ENCODE data around the gene CAMSAP3.

DNA sequence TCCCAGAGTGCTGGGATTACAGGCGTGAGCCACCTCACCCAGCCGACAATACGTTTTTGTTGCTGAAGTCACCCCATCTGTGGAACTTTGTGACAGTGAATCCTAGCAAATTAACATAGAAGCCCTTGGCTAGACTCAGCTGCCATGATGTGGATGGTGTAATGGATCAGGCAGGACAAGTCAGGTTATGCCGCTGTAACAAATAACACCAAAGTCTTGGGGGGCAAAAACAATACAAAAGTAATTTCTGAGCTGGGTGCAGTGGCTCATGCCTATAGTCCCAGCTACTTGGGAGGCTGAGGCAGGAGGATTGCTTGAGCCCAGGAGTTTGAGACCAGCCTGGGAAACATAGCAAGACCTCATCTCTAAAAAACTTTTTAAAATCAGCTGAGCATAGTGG, 30.8 kb upstream of the CAMSAP3 start:
- no peak for TF ChIP-seq EZH2 (IDR thresholded peaks at IDR 0.05; ENCODE audit: borderline replicate concordance, insufficient read depth, low read depth, low read length, poor library complexity, severe bottlenecking)
- TF ChIP-seq, protein P1, sequence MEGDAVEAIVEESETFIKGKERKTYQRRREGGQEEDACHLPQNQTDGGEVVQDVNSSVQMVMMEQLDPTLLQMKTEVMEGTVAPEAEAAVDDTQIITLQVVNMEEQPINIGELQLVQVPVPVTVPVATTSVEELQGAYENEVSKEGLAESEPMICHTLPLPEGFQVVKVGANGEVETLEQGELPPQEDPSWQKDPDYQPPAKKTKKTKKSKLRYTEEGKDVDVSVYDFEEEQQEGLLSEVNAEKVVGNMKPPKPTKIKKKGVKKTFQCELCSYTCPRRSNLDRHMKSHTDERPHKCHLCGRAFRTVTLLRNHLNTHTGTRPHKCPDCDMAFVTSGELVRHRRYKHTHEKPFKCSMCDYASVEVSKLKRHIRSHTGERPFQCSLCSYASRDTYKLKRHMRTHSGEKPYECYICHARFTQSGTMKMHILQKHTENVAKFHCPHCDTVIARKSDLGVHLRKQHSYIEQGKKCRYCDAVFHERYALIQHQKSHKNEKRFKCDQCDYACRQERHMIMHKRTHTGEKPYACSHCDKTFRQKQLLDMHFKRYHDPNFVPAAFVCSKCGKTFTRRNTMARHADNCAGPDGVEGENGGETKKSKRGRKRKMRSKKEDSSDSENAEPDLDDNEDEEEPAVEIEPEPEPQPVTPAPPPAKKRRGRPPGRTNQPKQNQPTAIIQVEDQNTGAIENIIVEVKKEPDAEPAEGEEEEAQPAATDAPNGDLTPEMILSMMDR (IDR thresholded peaks at IDR 0.05) = no peak

All from B cell (primary cell).